Loucy (cell line): ENCODE measurements around the gene PRLR.

Experiments
- H2AFZ ChIP-seq: fragments of 200-600 bp; sonication (generic); 2 replicates; pipeline ENCODE4 v1.6.0; 2016; ENCODE audit warnings: antibody characterized with exemption, mild to moderate bottlenecking, low read length, moderate library complexity
- H3F3A ChIP-seq: fragments of 200-600 bp; 2 replicates; pipeline ENCODE4 v1.6.0; 2016; ENCODE audit warnings: antibody characterized with exemption, low read depth, mild to moderate bottlenecking
- H3K27me3 ChIP-seq: fragments of 200-600 bp; sonication (generic); 2 replicates; pipeline ENCODE4 v1.6.1; 2014; ENCODE audit warnings: low read length, mild to moderate bottlenecking; ENCODE audit not compliant: insufficient read depth, poor library complexity, severe bottlenecking
- H3K36me3 ChIP-seq: fragments of 200-600 bp; sonication (generic); 2 replicates; pipeline ENCODE4 v1.6.1; 2016; ENCODE audit warnings: low read length; ENCODE audit not compliant: insufficient read depth
- H3K4me1 ChIP-seq: fragments of 200-600 bp; sonication (generic); 2 replicates; pipeline ENCODE4 v1.5.1; 2014; ENCODE audit warnings: low read length, mild to moderate bottlenecking; ENCODE audit not compliant: insufficient read depth, poor library complexity, severe bottlenecking
- H3K4me2 ChIP-seq: fragments of 200-600 bp; sonication (generic); 2 replicates; pipeline ENCODE4 v1.6.0; 2014; ENCODE audit warnings: antibody characterized with exemption, low read length, low read depth, mild to moderate bottlenecking; ENCODE audit not compliant: poor library complexity, severe bottlenecking
- H3K4me3 ChIP-seq: fragments of 200-600 bp; sonication (generic); 2 replicates; pipeline ENCODE4 v1.5.1; 2014; ENCODE audit warnings: low read length, mild to moderate bottlenecking, mixed read lengths; ENCODE audit not compliant: poor library complexity, severe bottlenecking
- H3K79me2 ChIP-seq: fragments of 200-600 bp; sonication (generic); 2 replicates; pipeline ENCODE4 v1.6.1; 2014; ENCODE audit warnings: low read length; ENCODE audit not compliant: insufficient read depth
- H3K9ac ChIP-seq: fragments of 200-600 bp; sonication (generic); 2 replicates; pipeline ENCODE4 v1.6.0; 2014; ENCODE audit warnings: mild to moderate bottlenecking, low read depth, low read length, moderate library complexity; ENCODE audit not compliant: poor library complexity, severe bottlenecking
- H3K9me2 ChIP-seq: fragments of 200-600 bp; sonication (generic); replicated peaks from 2 replicates; pipeline ENCODE4 v1.6.1; 2016; ENCODE audit warnings: low read depth, low read length, mixed read lengths
- H3K9me3 ChIP-seq: fragments of 200-600 bp; sonication (generic); 2 replicates; pipeline ENCODE4 v1.6.1; 2014; ENCODE audit warnings: mild to moderate bottlenecking, antibody characterized with exemption, low read length, low read depth; ENCODE audit not compliant: insufficient read depth
- H4K20me1 ChIP-seq: fragments of 200-600 bp; sonication (generic); 2 replicates; pipeline ENCODE4 v1.6.0; 2014; ENCODE audit warnings: antibody characterized with exemption, low read length, mild to moderate bottlenecking; ENCODE audit not compliant: insufficient read depth, poor library complexity, severe bottlenecking
- CTCF ChIP-seq: fragments of 200-600 bp; sonication (generic); conservative IDR thresholded peaks from 2 replicates; pipeline ENCODE4 v1.5.1; 2014; ENCODE audit warnings: mild to moderate bottlenecking, antibody characterized with exemption, low read length
- EZH2phosphoT487 ChIP-seq: fragments of 200-600 bp; IDR thresholded peaks from 2 replicates; pipeline ENCODE4 v1.6.1; 2018; ENCODE audit warnings: antibody characterized with exemption, mild to moderate bottlenecking, moderate library complexity, borderline replicate concordance

Gene PRLR

GRCh38 chr5:35171078-35171477, 59.2 kb downstream of the PRLR start:
- Histone ChIP-seq H3K4me2 (peak overlapping the region; percentile 53), H3K79me2 (no peaks in the 10 kb centered on the region), H3K4me3 (no peak overlapping the region), H3K4me1 (peaks cover 25% of the 10 kb centered on the region), H3K9me2 (no peaks in the 10 kb centered on the region), H3K27me3 (no peaks in the 10 kb centered on the region), H4K20me1 (no peaks in the 10 kb centered on the region), H3F3A (no peaks in the 10 kb centered on the region), H3K36me3 (no peaks in the 10 kb centered on the region; the same call in 1 of the 2 replicates), H3K9ac (no peak overlapping the region), H2AFZ (no peak overlapping the region), H3K9me3 (no peaks in the 10 kb centered on the region; the same call in 1 of the 2 replicates)
- no peak for TF ChIP-seq EZH2phosphoT487

GRCh38 chr5:35166043-35166442, 64.2 kb downstream of the PRLR start:
- no peak for TF ChIP-seq EZH2phosphoT487
- peak; percentile 49 for TF ChIP-seq CTCF

GRCh38 chr5:35164860-35165542, 65.3 kb downstream of the PRLR start:
- H3K9me3 ChIP-seq: no peaks in the 10 kb centered on the region; the same call in 1 of the 2 replicates
- H3K79me2 ChIP-seq: no peaks in the 10 kb centered on the region
- no peaks in the 10 kb centered on the region for H4K20me1 ChIP-seq
- no peak overlapping the region for H3K4me2 ChIP-seq
- no peaks in the 10 kb centered on the region for H3K9me2 ChIP-seq
- TF ChIP-seq EZH2phosphoT487 (no peak), CTCF (no peak)
- no peak overlapping the region for H3K4me3 ChIP-seq
- H3K9ac ChIP-seq: no peak overlapping the region
- peaks cover 8% of the 10 kb centered on the region for H3F3A ChIP-seq
- no peaks in the 10 kb centered on the region; the same call in 1 of the 2 replicates for H3K36me3 ChIP-seq
- no peaks in the 10 kb centered on the region for H3K27me3 ChIP-seq
- peaks cover 47% of the 10 kb centered on the region for H3K4me1 ChIP-seq
- H2AFZ ChIP-seq: no peak overlapping the region

More at GRCh38 chr5:35166043-35166442, 64.2 kb downstream of the PRLR start:
- H3F3A ChIP-seq: peaks cover 2% of the 10 kb centered on the region; the same call in 1 of the 2 replicates
- H4K20me1 ChIP-seq: no peaks in the 10 kb centered on the region
- no peaks in the 10 kb centered on the region; the same call in 1 of the 2 replicates for H3K9me3 ChIP-seq
- H3K9me2 ChIP-seq: no peaks in the 10 kb centered on the region
- no peak overlapping the region for H3K4me2 ChIP-seq
- no peak overlapping the region for H3K4me3 ChIP-seq
- H3K4me1 ChIP-seq: peaks cover 38% of the 10 kb centered on the region
- no peak overlapping the region for H3K9ac ChIP-seq
- no peaks in the 10 kb centered on the region; the same call in 1 of the 2 replicates for H3K36me3 ChIP-seq
- no peak overlapping the region for H2AFZ ChIP-seq
- H3K79me2 ChIP-seq: no peaks in the 10 kb centered on the region
- no peaks in the 10 kb centered on the region for H3K27me3 ChIP-seq

GRCh38 chr5:35163710-35164033, 66.6 kb downstream of the PRLR start:
- H4K20me1 ChIP-seq: no peaks in the 10 kb centered on the region
- H3K79me2 ChIP-seq: no peaks in the 10 kb centered on the region
- H3F3A ChIP-seq: peaks cover 9% of the 10 kb centered on the region
- no peaks in the 10 kb centered on the region for H3K36me3 ChIP-seq
- H3K27me3 ChIP-seq: no peaks in the 10 kb centered on the region
- H3K4me3 ChIP-seq: no peak overlapping the region
- no peak overlapping the region for H3K4me2 ChIP-seq
- H3K9ac ChIP-seq: no peak overlapping the region
- no peaks in the 10 kb centered on the region; the same call in 1 of the 2 replicates for H3K9me3 ChIP-seq
- TF ChIP-seq EZH2phosphoT487: no peak
- TF ChIP-seq CTCF: no peak
- peak overlapping the region; percentile 9; the same call in 1 of the 2 replicates for H2AFZ ChIP-seq
- peaks cover 60% of the 10 kb centered on the region for H3K4me1 ChIP-seq
- H3K9me2 ChIP-seq: no peaks in the 10 kb centered on the region
